ENCODE data around the gene CALN1. TPM values are rescaled to one million over a fixed set of nuclear protein-coding genes. Genes with fewer than 3 reads are reported as not detected.
"Not testable (repeated sequence)": the region's sequence is repeated elsewhere in the genome, so short reads cannot be mapped to it uniquely, and the experiment has no call there.

CALN1 gene
- polyA plus RNA-seq, 4 donors, result 0.52 to 2.1 (median 1.2) TPM

GRCh38 chr7:72209006-72209405 is 203.1 kb downstream of the CALN1 start:
- DNase-seq (ENCODE audit: low read depth in 4 of 4, low spot score in 3 of 4), result not testable (repeated sequence)

GRCh38 chr7:72196176-72196575 is 216.0 kb downstream of the CALN1 start:
- DNase-seq (ENCODE audit: low read depth in 4 of 4, low spot score in 3 of 4), result no peak

GRCh38 chr7:72190919-72191318 is 221.2 kb downstream of the CALN1 start:
- no peak for DNase-seq (ENCODE audit: low read depth in 4 of 4, low spot score in 3 of 4)

GRCh38 chr7:72190146-72190545 is 222.0 kb downstream of the CALN1 start:
- DNase-seq (ENCODE audit: low read depth in 4 of 4, low spot score in 3 of 4), result peak in 1 of 4 donors; percentile 1

- no peak for DNase-seq (ENCODE audit: low read depth in 4 of 4, low spot score in 3 of 4)
These were observed 225.0 kb downstream of the CALN1 start for GRCh38 chr7:72187179-72187578.

GRCh38 chr7:72183835-72184234 is 228.3 kb downstream of the CALN1 start:
- DNase-seq (ENCODE audit: low read depth in 4 of 4, low spot score in 3 of 4), result no peak

- DNase-seq (ENCODE audit: low read depth in 4 of 4, low spot score in 3 of 4), result no peak
These were observed 230.1 kb downstream of the CALN1 start for GRCh38 chr7:72182036-72182435.

GRCh38 chr7:72176875-72177274 is 235.3 kb downstream of the CALN1 start:
- DNase-seq (ENCODE audit: low read depth in 4 of 4, low spot score in 3 of 4), result no peak

- DNase-seq (ENCODE audit: low read depth in 4 of 4, low spot score in 3 of 4), result no peak
These were observed 241.7 kb downstream of the CALN1 start for GRCh38 chr7:72170475-72170874.

GRCh38 chr7:72163271-72163670 is 248.9 kb downstream of the CALN1 start:
- DNase-seq (ENCODE audit: low read depth in 4 of 4, low spot score in 3 of 4), result no peak

GRCh38 chr7:72161534-72161933 is 250.6 kb downstream of the CALN1 start:
- no peak for DNase-seq (ENCODE audit: low read depth in 4 of 4, low spot score in 3 of 4)

- no peak for DNase-seq (ENCODE audit: low read depth in 4 of 4, low spot score in 3 of 4)
These were observed 252.2 kb downstream of the CALN1 start for GRCh38 chr7:72159911-72160310.

GRCh38 chr7:72156671-72157070 is 255.5 kb downstream of the CALN1 start:
- no peak for DNase-seq (ENCODE audit: low read depth in 4 of 4, low spot score in 3 of 4)

GRCh38 chr7:72153132-72153512 is 259.0 kb downstream of the CALN1 start:
- no peak for DNase-seq (ENCODE audit: low read depth in 4 of 4, low spot score in 3 of 4)

- no peak for DNase-seq (ENCODE audit: low read depth in 4 of 4, low spot score in 3 of 4)
These were observed 259.7 kb downstream of the CALN1 start for GRCh38 chr7:72152161-72153131.

- DNase-seq (ENCODE audit: low read depth in 4 of 4, low spot score in 3 of 4), result no peak
These were observed 271.6 kb downstream of the CALN1 start for GRCh38 chr7:72140566-72140965.

- no peak for DNase-seq (ENCODE audit: low read depth in 4 of 4, low spot score in 3 of 4)
These were observed 285.0 kb downstream of the CALN1 start for GRCh38 chr7:72127136-72127535.

GRCh38 chr7:72123913-72124312 is 288.2 kb downstream of the CALN1 start:
- DNase-seq (ENCODE audit: low read depth in 4 of 4, low spot score in 3 of 4), result no peak

GRCh38 chr7:72118366-72118765 is 293.8 kb downstream of the CALN1 start:
- DNase-seq (ENCODE audit: low read depth in 4 of 4, low spot score in 3 of 4), result no peak

- no peak for DNase-seq (ENCODE audit: low read depth in 4 of 4, low spot score in 3 of 4)
These were observed 298.0 kb downstream of the CALN1 start for GRCh38 chr7:72114129-72114528.

- no peak for DNase-seq (ENCODE audit: low read depth in 4 of 4, low spot score in 3 of 4)
These were observed 299.1 kb downstream of the CALN1 start for GRCh38 chr7:72112992-72113391.

- no peak for DNase-seq (ENCODE audit: low read depth in 4 of 4, low spot score in 3 of 4)
These were observed 299.6 kb downstream of the CALN1 start for GRCh38 chr7:72112530-72112929.

All from left renal pelvis (tissue), 4 donors.